ENCODE measurements around the gene HDAC4.

GRCh38 chr2:239393941-239394340 lies 6.9 kb downstream of the HDAC4 start:
- TF ChIP-seq FOXK2 (IDR thresholded peaks at IDR 0.05) = no peak
- TF ChIP-seq TARDBP (IDR thresholded peaks at IDR 0.05) = no peak
- no peak for TF ChIP-seq SUZ12 (IDR thresholded peaks at IDR 0.05)
- TF ChIP-seq BHLHE40 (IDR thresholded peaks at IDR 0.05; ENCODE audit: borderline replicate concordance) = no peak
- TF ChIP-seq HDGF (IDR thresholded peaks at IDR 0.05; ENCODE audit: borderline replicate concordance) = no peak
- no peak for TF ChIP-seq ARNT (IDR thresholded peaks at IDR 0.05)
- no peak for TF ChIP-seq FOXA1 (IDR thresholded peaks at IDR 0.05)
- no peak for TF ChIP-seq NFRKB (IDR thresholded peaks at IDR 0.05)
- TF ChIP-seq FOXM1 (IDR thresholded peaks at IDR 0.05; ENCODE audit: borderline replicate concordance) = no peak
- no peak for TF ChIP-seq L3MBTL2 (conservative IDR thresholded peaks at IDR 0.05)
- no peak for TF ChIP-seq ZNF384 (IDR thresholded peaks at IDR 0.05)

Measured in HEK293T (cell line).